Endothelial cell of umbilical vein (primary cell): Measurements from ENCODE around the gene CHRM4. TPM values are rescaled to one million over a fixed set of nuclear protein-coding genes. Genes with fewer than 3 reads are reported as not detected.

Experiments used
- BruUV-seq: library from RNA; stranded (reverse); fragments of 400-500 nt; replicated peaks from 2 replicates; lab custom pipeline; 2021; lab: Mats Ljungman, UMichigan
- CTCF ChIA-PET: fragments of 300-600, 350-600 bp; sonication (Branson Sonifier 250); formaldehyde crosslinking; loops from one replicate; lab custom pipeline; 2021; ENCODE audit warnings: antibody characterized with exemption, inconsistent platforms; lab: Charles Lee
- POLR2A ChIA-PET: fragments of 300-600, 350-600 bp; sonication (Branson Sonifier 250); formaldehyde crosslinking; loops from one replicate; lab custom pipeline; 2021; ENCODE audit warnings: antibody characterized with exemption, inconsistent platforms; lab: Charles Lee
- DNase-seq: peaks from one replicate; pipeline ENCODE4 v3.0.0-alpha.2; 2011; ENCODE audit warnings: low read depth, low spot score
- FAIRE-seq: peaks from 2 replicates; lab custom pipeline; 2011; peaks lifted over from hg19 to GRCh38; lab: Jason Lieb, UNC
- H2AFZ ChIP-seq: 2 replicates; pipeline ENCODE4 v1.6.0; 2012; ENCODE audit warnings: low read depth, low read length, control low read depth, inconsistent platforms
- H3K27ac ChIP-seq: 2 replicates; pipeline ENCODE4 v1.5.1; 2011; ENCODE audit warnings: low read depth, mild to moderate bottlenecking, control low read depth, low read length, moderate library complexity; ENCODE audit not compliant: insufficient read depth
- H3K27me3 ChIP-seq, 2 experiments: 2 replicates each; pipeline versions ENCODE4 v1.6.0 to v1.6.1; 2011; ENCODE audit warnings: low read length in 2 of 2, mixed read lengths in 1 of 2; ENCODE audit not compliant: control insufficient read depth in 2 of 2, insufficient read depth in 2 of 2
- H3K36me3 ChIP-seq, 2 experiments: 2 replicates in 1 of 2; 3 replicates in 1 of 2; pipeline ENCODE4 v1.5.1; 2011; ENCODE audit warnings: low read length in 2 of 2, mild to moderate bottlenecking in 1 of 2, moderate library complexity in 1 of 2; ENCODE audit not compliant: control insufficient read depth in 2 of 2, insufficient read depth in 2 of 2; ENCODE audit errors: extremely low read depth in 1 of 2
- H3K4me1 ChIP-seq: 3 replicates; pipeline ENCODE4 v1.5.1; 2011; ENCODE audit warnings: mild to moderate bottlenecking, low read length; ENCODE audit not compliant: control insufficient read depth, insufficient read depth; ENCODE audit errors: extremely low read depth
- H3K4me2 ChIP-seq: 2 replicates; pipeline ENCODE4 v1.6.1; 2011; ENCODE audit warnings: low read length, control low read depth, mixed read lengths; ENCODE audit not compliant: insufficient read depth
- H3K4me3 ChIP-seq, 3 experiments: fragments of 200-600 bp in 1 of 3; sonication (generic), shearing (Covaris generic) in 1 of 3; replicated peaks in 1 of 3; 2 replicates each; pipeline ENCODE4 v1.5.1; 2011 to 2016; ENCODE audit warnings: control low read depth in 3 of 3, low read length in 3 of 3, mild to moderate bottlenecking in 2 of 3, inconsistent platforms in 1 of 3, low read depth in 1 of 3, moderate library complexity in 1 of 3; ENCODE audit not compliant: insufficient read depth in 1 of 3
- H3K79me2 ChIP-seq: 2 replicates; pipeline ENCODE4 v1.6.0; 2012; ENCODE audit warnings: low read length, inconsistent platforms; ENCODE audit not compliant: control insufficient read depth, insufficient read depth
- H3K9ac ChIP-seq: replicated peaks from 2 replicates; pipeline ENCODE3; 2011; ENCODE audit warnings: low read length, control low read depth; ENCODE audit not compliant: insufficient read depth; ENCODE audit errors: extremely low read depth
- H3K9me1 ChIP-seq: replicated peaks from 3 replicates; pipeline ENCODE4 v1.6.0; 2011; ENCODE audit warnings: mild to moderate bottlenecking, low read length; ENCODE audit not compliant: control insufficient read depth, insufficient read depth; ENCODE audit errors: extremely low read depth
- H3K9me3 ChIP-seq: replicated peaks from 2 replicates; pipeline ENCODE4 v1.5.1; 2012; ENCODE audit warnings: low read length, inconsistent platforms; ENCODE audit not compliant: control insufficient read depth, insufficient read depth
- H4K20me1 ChIP-seq: replicated peaks from 2 replicates; pipeline ENCODE3; 2011; ENCODE audit warnings: mild to moderate bottlenecking, low read length; ENCODE audit not compliant: control insufficient read depth, insufficient read depth; ENCODE audit errors: extremely low read depth
- EZH2 ChIP-seq: IDR thresholded peaks from 2 replicates; pipeline ENCODE4 v1.6.1; 2012; ENCODE audit warnings: borderline replicate concordance, low read depth, mild to moderate bottlenecking, moderate library complexity, low read length, inconsistent platforms; ENCODE audit not compliant: severe bottlenecking
- JUN ChIP-seq: IDR thresholded peaks from 2 replicates; pipeline ENCODE4 v1.6.1; 2011; ENCODE audit warnings: borderline replicate concordance, low read depth; ENCODE audit not compliant: insufficient read length, insufficient read depth
- POLR2AphosphoS5 ChIP-seq: IDR thresholded peaks from 2 replicates; pipeline ENCODE4 v1.6.1; 2012; ENCODE audit warnings: low read depth, mild to moderate bottlenecking, control low read depth, low read length, moderate library complexity; ENCODE audit not compliant: insufficient read depth
- dilution Hi-C: fragments of 300-500 bp; cut with MboI; formaldehyde crosslinking; loops from one replicate; pipeline ENCODE4 v1.15.0; 2019; ENCODE audit warnings: low sequenced_read_pairs; ENCODE audit not compliant: extremely low pct_ligation_motif_present
- intact Hi-C: fragments of 100-400 bp; cut with micrococcal nuclease; formaldehyde crosslinking; loops from one replicate; pipeline ENCODE4 v1.10.0; 2022
- polyA plus RNA-seq, 4 experiments: library from polyadenylated mRNA; depleted of rRNA in 3 of 4; stranded (reverse) in 3 of 4; unstranded in 1 of 4; fragments of >200 nt; gene quantifications; 2 replicates each; pipeline versions ENCODE4 v1.2.1 to v1.2.3, GENCODE V29; 2011 to 2012; ENCODE audit warnings: missing spikeins in 1 of 4
- total RNA-seq: library from RNA; stranded (reverse); gene quantifications from 2 replicates; pipeline ENCODE4 v1.2.3, GENCODE V29; 2021
- TF ChIP-seq, protein P1 (sequence below): IDR thresholded peaks from 2 replicates; pipeline ENCODE4 v1.6.1; 2011; ENCODE audit not compliant: insufficient read depth, insufficient read length
- TF ChIP-seq, protein P2 (sequence below), 2 donors: IDR thresholded peaks; 1 replicate in 1 of 2; 2 replicates in 1 of 2; pipeline ENCODE4 v1.5.1; 2011; ENCODE audit warnings: low read length in 2 of 2, mild to moderate bottlenecking in 2 of 2, moderate library complexity in 2 of 2, control low read depth in 1 of 2, inconsistent platforms in 1 of 2, low read depth in 1 of 2; ENCODE audit not compliant: insufficient read depth in 1 of 2; ENCODE audit errors: extremely low read depth in 1 of 2

The CHRM4 gene
- total and polyA plus RNA-seq, 2 donors (not counting 3 experiments of a cell fraction or from before 2014, with no cell fraction given): 0.04 to 0.22 TPM

- H3K4me3 ChIP-seq: no peak overlapping the region
- no peaks in the 10 kb centered on the region for H3K9me1 ChIP-seq
- no peak overlapping the region for H3K9ac ChIP-seq
- TF ChIP-seq, protein P1, sequence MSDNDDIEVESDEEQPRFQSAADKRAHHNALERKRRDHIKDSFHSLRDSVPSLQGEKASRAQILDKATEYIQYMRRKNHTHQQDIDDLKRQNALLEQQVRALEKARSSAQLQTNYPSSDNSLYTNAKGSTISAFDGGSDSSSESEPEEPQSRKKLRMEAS: no peak
- TF ChIP-seq, protein P2, sequence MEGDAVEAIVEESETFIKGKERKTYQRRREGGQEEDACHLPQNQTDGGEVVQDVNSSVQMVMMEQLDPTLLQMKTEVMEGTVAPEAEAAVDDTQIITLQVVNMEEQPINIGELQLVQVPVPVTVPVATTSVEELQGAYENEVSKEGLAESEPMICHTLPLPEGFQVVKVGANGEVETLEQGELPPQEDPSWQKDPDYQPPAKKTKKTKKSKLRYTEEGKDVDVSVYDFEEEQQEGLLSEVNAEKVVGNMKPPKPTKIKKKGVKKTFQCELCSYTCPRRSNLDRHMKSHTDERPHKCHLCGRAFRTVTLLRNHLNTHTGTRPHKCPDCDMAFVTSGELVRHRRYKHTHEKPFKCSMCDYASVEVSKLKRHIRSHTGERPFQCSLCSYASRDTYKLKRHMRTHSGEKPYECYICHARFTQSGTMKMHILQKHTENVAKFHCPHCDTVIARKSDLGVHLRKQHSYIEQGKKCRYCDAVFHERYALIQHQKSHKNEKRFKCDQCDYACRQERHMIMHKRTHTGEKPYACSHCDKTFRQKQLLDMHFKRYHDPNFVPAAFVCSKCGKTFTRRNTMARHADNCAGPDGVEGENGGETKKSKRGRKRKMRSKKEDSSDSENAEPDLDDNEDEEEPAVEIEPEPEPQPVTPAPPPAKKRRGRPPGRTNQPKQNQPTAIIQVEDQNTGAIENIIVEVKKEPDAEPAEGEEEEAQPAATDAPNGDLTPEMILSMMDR (IDR thresholded peaks at IDR 0.05; ENCODE audit: extremely low read depth in 1 of 2, insufficient read depth in 1 of 2, low read depth in 1 of 2, low read length in 2 of 2): no peak
- TF ChIP-seq JUN (no peak), EZH2 (no peak), POLR2AphosphoS5 (no peak)
- no peak for DNase-seq
- no peak overlapping the region for H2AFZ ChIP-seq
- ChIA-PET CTCF (interaction anchor here (1.2 to 1.4 kb wide), 2 partner anchors 68 to 107 kb away, joined by 3 to 6 read pairs; no protein-coding TSS in a partner anchor), POLR2A (no interaction called here)
- BruUV-seq: no TSS peak
- no peak overlapping the region for H3K4me2 ChIP-seq
- no peaks in the 10 kb centered on the region for H3K4me1 ChIP-seq
- FAIRE-seq: peak; percentile 18
- no peaks in the 10 kb centered on the region for H3K79me2 ChIP-seq
- H3K27me3 ChIP-seq: no peaks in the 10 kb centered on the region
- no peaks in the 10 kb centered on the region for H4K20me1 ChIP-seq
- H3K9me3 ChIP-seq: no peaks in the 10 kb centered on the region
- intact Hi-C loops (no loop called here), dilution Hi-C loops (no loop called here)
- peaks cover 0 to 3% of the 10 kb centered on the region in 2 experiments for H3K36me3 ChIP-seq
- no peak overlapping the region for H3K27ac ChIP-seq
Measured at GRCh38 chr11:46422588-46422987, 31.0 kb upstream of the CHRM4 start.
